ENCODE measurements around the gene CTSD.
"Not testable (repeated sequence)": the region's sequence is repeated elsewhere in the genome, so short reads cannot be mapped to it uniquely, and the experiment has no call there.

CTSD gene

DNA sequence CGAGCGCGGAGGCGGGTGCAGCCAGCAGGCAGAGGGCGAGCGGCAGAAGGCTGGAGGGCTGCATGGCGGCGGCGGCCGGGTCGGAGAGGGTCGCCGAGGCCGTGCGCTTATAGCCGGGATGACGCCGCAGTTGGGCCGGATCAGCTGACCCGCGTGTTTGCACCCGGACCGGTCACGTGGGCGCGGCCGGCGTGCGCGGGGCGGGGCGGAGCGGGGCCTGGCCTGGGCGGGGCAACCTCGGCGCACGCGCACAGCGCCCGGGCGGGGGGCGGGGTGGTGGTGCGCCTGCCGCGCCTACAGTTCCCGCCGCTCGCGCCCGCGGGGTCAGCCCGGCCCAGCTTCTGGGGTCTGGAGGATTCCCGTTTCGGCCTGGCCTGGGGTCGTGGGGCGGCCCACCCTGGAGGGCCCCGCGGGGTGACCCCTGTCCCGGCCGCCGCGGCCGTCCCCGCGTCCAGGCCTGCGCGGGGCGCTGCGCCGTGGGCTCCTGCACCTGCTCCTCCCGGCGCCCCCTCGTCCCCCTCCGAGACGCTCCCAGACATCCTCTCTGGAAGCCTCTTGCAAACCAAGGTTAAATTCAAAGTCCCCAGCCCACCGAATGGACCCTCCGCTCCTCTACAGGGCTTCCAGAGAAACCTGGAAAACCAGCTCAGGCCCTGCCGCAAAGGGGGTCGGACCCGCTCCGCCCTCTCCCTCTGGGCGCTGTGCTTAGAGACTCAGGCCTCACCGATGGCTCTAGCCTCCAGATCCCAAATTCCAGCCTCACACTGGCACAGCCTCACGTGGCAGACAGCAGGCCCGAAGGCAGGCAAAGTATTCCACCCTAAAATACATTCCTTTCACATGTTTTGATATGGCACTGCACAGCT, at the start of gene CTSD:
TSS of gene CTSD (minus strand) at position 132 of the 866 bp plus-strand sequence. CDS start at position 64, 68 bp downstream.
- no peak for DNase-seq (ENCODE audit: low read depth, low spot score)

DNA sequence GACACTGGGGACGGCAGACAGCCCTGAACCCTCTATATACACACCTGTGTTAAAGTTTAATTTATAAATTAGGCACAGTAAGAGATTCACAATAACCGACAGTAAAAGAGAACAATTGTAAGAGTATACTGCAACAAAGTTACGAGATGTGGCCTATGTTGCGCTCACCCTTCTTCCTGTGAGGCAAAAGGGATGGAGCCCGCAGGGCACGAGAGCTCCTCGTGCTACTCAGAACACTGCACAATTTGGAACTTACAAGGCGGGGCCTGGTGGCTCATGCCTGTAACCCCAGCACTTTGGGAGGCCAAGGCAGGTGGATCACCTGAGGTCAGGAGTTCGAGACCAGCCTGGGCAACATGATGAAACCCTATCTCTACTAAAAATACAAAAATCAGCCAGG, 49.6 kb upstream of the CTSD start:
- not testable (repeated sequence) for DNase-seq (ENCODE audit: low read depth, low spot score)

DNA sequence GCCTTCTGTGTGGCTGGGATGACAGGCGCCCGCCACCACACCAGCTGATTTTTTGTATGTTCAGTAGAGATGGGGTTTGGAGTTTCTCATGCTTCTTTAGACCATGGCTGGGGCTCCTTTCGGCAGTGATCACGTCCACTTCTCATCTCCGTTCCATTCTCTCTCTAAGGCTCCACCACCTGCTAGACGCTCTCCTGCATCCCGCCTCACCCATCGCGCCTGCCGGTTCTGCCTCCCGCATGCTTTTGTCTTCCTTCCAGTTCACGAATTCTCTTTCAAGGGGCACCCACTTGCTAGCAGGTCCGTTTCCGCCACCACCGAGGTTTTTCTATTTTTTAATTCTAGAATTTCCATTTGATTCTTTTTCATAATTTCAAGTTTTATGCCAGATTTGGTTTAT, 49.1 kb upstream of the CTSD start:
- DNase-seq (ENCODE audit: low read depth, low spot score): no peak

DNA sequence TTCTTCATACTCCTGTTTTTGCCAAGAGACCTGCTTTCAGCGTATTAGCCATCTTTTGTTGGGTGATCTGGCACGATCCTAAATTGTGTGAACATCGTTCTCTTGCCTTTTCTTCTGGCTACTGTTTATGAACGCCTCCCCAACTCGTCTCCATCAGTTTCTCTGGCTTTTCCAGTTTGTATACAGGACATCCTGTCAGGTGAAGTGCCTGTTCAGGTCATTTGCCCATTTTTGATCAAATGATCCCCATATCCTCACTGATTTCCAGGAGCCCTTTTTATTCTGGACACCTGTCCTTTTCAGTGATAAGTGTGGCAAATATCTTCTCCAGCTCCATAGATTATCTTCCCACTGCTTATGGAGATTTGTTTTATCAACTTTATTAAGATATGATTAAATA, 48.5 kb upstream of the CTSD start:
- DNase-seq (ENCODE audit: low read depth, low spot score): no peak

DNA sequence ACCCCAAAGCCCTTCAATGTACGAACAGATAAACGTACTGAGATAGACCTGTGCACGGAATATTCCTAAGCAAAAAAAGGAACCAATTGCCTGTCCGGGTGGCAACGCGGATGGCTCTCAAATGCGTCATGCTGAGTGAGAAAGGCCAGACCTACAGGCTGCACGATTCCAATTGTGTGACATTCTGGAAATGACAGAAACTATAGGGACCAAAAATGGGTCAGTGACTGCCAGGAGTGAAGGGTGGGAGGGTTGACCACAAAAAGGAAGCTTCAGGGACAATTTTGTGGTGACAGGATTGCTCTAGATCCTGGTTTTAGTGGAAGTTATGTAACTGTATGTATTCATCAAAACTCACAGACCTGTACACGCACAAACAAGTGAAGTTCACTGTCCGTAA, 47.0 kb upstream of the CTSD start:
- DNase-seq (ENCODE audit: low read depth, low spot score): no peak

DNA sequence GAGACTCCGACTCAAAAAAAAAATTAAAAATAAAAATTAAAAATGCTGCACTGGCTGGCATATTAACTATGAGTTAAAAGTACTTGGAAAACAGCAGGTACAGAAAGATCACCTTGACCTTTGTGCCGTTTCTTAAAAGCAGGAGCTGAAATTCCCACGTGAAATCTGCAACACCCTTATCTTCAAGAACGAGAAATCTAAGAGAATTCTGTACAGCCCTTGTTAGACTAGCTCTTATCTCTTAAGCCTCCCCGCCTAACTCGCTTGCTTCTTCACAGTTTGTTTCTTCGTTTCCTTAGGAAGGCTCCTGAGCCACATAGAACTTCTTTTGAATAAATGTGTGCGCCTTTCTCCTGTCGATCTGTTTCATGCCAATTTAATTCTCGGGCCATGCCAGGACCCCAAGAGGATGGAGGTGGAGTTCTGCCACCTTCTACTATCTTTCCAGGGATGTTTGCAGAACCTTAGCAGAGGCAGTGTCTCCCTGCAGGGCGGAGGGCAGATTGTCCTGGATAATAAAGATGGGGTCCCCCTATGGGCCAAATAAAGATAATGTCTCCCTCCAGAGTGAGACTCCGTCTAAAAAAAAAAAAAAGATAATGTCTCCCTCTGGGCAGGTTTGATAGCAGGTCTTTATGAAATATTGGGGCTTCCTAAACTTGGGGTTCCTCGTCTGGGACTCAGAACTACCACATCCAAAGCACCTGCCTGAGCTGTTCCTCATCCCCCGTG, 43.7 kb upstream of the CTSD start:
- DNase-seq (ENCODE audit: low read depth, low spot score): no peak

DNA sequence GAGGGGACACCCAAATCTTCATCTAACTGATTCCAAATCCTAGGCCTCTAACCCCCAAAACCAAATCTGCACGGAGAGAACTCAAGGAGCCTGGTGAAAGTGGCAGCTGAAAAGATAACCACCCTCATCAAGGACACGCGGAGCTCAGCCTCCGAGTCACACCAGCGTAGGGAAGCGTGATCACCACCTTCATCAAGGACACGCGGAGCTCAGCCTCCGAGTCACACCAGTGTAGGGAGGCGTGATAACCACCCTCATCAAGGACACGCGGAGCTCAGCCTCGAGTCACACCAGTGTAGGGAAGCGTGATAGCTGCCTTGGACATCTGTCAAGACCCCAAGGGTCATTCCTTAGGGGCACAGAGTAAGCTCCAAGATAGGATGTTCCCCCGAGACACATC, 41.8 kb upstream of the CTSD start:
- no peak for DNase-seq (ENCODE audit: low read depth, low spot score)

DNA sequence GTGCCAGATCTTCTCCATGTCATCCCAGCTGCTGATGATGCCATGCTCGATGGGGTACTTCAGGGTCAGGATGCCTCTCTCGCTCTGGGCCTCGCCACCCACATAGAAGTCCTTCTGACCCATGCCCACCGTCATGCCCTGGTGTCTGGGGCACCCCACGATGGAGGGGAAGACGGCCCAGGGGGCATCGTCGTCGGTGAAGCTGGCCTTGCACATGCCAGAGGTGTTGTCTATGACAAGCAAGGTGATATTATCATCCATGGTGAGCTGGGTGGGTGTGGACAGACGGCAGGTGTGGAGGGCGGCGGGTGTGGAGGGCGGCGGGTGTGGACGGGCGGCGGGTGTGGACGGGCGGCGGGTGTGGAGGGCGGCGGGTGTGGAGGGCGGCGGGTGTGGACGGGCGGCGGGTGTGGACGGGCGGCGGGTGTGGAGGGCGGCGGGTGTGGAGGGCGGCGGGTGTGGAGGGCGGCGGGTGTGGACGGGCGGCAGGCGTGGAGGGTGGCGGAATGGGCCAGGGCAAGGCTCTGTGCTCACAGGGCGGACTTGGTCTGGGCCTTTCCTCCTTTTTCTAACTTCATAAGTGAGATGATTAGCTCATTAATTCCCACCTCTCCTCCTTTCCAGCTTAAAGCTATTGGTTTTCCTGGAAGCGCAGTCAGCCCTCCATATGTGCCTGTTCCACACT, 40.2 kb upstream of the CTSD start:
- not testable (repeated sequence) for DNase-seq (ENCODE audit: low read depth, low spot score)

DNA sequence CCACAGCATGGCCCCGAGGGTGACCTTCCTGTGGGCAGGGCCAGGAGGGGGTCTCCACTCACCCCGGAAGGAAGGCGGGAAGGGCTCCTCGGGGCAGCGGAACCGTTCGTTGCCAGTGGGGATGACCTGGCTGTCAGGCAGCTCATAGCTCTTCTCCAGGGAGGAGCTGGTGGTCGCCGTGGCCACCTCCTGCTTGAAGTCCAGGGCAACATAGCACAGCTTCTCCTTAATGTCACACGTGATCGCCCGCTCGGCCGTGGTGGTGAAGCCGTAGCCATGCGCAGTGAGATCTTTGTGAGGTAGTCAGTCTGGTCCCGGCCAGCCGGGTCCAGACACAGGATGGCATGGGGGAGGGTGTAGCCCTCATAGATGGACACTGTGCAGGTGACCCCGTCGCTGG, 39.5 kb upstream of the CTSD start:
- DNase-seq (ENCODE audit: low read depth, low spot score): no peak

DNA sequence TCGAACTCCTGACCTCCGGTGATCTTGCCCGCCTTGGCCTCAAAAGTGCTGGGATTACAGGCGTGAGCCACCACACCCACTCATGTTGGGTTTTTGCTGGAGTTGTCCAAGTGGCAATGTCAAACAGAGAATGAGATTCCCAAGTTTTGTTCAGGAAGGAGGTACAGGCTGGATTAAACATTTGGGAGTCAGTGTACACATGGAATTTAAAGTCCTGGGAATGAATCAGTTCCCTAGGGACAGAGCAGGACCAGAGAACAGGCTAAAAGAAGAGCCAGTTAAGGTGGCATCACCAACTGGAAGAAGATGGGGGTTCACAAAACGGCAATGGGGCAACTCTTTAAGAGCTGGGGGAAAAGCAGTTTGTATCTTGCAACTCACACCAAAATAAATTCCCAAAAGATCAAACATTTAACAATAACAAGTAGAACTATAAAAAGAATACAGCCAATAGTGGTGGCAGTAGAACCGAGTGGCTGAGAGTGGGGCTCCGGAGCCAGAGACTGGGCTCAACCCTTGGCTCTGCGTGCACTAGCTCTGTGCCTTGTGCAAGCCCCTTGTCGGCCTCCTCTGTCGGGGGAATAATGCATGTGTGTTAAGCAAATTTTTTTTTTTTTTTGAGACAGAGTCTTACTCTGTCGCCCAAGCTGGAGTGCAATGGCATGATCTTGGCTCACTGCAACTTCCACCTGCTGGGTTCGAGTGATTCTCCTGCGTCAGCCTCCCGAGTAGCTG, 33.8 kb upstream of the CTSD start:
- DNase-seq (ENCODE audit: low read depth, low spot score): no peak

DNA sequence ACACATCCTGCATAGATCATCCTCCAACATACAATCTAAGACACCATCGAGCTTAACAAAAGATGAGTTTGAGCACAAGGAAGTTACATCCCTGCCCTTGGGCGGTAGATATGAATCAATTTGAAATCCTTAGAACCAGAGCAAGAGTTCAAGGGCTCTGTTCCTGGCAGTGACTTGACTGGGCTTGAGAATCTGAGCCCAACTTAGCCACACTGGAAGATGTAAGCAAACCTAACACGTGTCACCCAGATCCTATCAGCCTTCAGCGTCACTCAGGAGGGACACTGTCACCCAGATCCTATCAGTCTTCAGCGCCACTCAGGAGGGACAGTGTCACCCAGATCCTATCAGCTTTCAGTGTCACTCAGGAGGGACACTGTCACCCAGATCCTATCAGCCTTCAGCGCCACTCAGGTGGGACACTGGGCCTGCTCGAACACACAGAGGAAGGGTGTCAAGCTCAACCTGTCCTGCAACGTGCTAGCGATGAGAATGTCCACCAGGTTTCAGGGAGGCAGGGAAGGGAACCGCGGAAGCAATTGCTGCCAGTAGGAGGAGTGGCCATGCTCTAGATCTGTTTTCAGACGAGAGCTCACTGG, 32.8 kb upstream of the CTSD start:
- no peak for DNase-seq (ENCODE audit: low read depth, low spot score)

DNA sequence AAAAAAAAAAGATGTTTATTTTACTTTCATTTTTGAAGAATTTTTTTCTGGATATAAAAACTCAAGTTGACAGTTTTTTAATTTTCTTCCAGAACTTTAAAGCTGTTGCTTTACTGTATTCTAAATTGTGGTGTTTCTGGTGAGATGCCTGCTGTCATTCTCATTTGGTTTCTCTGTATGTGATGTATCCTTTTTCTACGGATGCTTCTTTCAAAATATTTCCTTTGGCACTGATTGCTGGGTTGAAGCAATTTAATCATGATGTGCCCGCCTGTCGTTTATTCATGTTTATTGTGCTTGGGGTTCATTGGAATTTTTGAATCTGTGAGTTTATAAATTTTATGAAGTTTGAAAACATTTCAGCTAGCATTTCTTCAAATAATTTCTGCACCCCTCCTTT, 29.4 kb upstream of the CTSD start:
- DNase-seq (ENCODE audit: low read depth, low spot score): no peak

DNA sequence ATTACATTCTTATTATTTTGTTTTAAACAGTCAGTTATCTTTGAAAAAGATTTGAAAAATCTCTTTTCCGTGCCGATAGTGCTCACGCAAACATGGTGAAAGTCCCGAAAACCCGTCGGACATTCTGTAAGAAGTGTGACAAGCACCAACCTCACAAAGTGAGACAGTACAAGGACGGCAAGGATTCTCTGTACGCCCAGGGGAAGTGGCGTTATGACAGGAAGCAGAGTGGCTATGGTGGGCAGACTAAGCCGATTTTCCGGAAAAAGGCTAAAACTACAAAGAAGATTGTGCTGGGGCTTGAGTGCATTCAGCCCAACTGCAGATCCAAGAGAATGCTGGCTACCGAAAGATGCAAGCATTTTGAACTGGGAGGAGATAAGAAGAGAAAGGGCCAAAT, 28.7 kb upstream of the CTSD start:
- no peak for DNase-seq (ENCODE audit: low read depth, low spot score)

DNA sequence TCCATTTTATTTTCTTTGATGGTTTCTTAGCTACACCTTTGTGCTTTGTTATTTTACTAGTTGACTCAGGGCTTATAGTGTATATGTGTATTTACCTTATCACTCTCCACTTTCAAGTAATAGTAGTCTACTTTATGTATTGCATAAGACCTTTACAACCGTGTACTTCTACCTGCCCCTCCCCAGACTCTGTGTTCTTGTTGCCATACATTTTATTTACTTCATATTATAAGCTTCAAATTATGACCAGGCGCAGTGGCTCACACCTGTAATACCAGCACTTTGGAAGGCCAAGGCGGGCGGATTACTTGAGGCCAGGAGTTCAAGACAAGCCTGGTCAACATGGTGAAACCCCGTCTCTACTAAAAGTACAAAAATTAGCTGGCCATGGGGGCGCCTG, 28.2 kb upstream of the CTSD start:
- no peak for DNase-seq (ENCODE audit: low read depth, low spot score)

DNA sequence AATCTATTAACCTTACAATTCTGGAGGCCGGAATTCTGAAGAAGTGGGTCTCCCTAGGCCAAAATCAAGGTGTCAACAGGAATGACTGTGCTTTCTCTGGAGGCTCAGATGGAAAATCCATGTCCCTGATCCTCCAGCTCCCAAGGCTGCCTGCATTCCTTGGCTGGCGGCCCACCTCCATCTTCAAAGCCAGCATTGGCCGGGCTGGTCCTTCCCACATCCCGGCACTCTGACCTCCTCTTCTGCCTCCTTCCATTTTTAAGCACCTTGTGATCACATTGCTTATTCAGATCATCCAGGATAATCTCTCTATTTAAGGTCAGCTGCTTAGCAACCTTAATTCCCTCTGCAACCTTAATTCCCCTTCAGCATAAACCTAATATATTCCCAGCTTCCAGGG, 22.7 kb upstream of the CTSD start:
- no peak for DNase-seq (ENCODE audit: low read depth, low spot score)

DNA sequence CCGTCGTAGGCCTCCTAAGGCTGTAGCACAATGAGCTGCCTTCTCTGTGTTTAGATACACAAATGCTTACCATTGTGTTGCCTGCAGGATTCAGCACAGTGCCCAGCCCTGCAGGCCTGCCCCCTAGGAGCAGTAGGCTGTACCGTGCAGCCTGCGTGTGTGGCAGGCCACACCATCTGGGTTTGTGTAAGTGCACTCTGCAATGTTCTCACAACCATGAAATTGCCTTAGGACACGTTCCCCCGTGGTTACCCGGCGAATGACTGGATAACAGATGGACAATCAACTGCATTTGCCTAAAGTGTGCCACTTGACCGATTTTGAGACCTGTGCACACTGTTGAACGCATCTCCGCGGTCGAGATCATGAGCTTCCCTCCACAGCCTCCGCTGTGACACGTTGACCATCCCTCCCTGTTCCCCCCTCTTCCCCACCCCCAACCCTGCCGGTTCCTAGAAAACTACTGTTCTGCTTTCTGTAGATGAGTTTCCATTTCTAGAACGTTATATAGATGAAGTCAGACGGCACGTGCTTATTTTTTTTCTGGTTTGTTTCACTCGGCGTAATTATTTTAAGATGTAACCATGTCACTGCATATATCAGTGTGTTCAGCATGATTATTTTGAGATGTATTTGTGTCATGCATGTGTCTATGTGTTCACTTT, 22.2 kb upstream of the CTSD start:
- no peak for DNase-seq (ENCODE audit: low read depth, low spot score)

DNA sequence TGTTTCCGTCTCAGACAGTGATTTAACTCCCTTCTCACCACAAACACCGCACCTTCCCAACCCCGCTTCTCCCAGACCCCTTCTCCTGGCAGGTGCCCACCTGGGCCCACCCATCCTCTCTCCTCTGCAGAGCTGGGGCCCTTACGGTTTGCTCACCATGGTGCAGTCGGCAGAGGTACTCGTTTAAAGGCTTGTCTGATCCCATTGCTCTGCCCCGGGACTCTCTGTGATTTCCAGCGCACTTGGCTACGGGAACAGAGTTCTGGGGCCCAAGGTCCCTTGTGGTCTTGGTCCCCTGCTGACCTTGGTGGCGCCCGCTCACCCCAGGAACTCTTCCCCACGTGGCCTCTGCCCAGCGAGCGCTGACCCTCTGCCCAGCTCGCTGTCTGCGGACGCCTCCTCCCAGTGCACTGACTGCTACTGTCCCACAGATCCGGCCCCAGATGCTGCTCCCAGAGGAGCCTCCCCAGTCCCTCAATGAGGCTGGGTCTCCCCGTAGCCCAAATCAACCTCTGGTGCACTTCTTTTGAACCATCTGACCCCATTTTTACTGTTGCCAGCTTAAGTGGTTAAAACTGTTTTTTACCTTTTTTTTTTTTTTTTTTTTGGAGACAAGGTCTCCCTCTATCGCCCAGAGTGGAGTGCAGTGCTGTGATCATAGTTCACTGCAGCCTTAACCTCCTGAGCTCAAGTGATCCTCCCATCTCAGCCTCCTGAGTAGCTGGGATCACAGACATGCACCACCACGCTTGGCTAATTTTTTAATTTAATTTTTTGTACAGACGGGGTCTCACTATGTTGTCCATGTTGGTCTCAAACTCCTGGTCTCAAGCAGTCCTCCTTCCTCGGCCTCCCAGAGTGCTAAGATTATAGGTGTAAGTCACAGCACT, 21.3 kb upstream of the CTSD start:
- DNase-seq (ENCODE audit: low read depth, low spot score): no peak

DNA sequence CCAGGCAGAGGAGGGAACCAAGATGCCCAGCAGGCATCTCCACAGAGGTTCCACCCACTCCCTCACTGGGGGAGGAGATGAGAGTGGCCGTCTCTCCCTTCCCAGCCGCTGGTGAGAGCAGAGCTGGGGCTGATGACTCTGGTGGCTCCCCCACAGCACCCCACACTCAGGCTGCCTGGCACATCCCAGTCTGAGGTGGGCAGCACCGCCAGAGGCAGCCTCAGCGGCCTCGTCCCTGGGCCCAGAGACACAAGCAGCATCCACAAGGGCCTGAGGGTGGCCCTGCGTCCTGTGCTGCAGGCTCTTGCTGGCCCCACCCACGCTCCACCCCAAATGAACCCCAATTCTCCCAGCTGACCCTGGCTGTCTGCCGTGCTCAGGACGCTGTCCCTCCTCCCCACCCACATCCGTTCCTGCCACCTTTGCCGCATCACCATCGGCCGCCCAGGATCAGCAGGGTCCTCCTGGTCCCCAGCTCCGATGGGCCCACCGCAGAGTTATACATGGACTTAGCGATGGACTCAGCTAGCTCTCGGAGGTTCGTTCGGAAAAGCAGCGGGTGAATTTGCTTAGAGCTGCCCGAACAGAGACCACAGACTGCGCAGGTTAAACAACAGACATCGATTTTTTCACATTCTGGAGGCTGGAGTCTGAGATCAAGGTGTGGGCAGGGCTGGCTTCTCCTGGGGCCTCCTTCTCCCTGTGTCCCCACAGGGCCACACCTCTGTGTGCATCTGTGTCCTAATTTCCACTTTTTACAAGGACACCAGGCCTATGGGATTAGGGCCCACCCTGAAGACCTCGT, 20.2 kb upstream of the CTSD start:
- DNase-seq (ENCODE audit: low read depth, low spot score): no peak

All from iPS DF 19.7 (cell line).